Measurements from ENCODE around the gene MATCAP1. TPM values are rescaled to one million over a fixed set of nuclear protein-coding genes. Genes with fewer than 3 reads are reported as not detected.

The MATCAP1 gene
- polyA plus RNA-seq, 2 of the 4 experiments (the other 2 are of a cell fraction) = 7.5 to 20.8 TPM

- DNase-seq (ENCODE audit: low read depth in 1 of 2, low spot score in 1 of 2) = peak; percentile 72 to 79
- Histone ChIP-seq H3K4me1 (peaks cover 21% of the 10 kb centered on the region), H3K9me3 (no peaks in the 10 kb centered on the region), H3K27ac (peak overlapping the region in 1 of 2 experiments; percentile 44; a peak in 2 of 6 replicates), H3K4me2 (peak overlapping the region; percentile 83), H3K4me3 (no peak overlapping the region; the same call in 2 of the 3 replicates)
- ChIA-PET POLR2A (interaction anchor here (1.1 to 1.6 kb wide), 2 partner anchors 15 to 138 kb away, joined by 3 to 6 read pairs; partner anchors contain the start of gene NOL3), CTCF (interaction anchor here (0.6 to 16.0 kb wide), 71 partner anchors 13 to 388 kb away, joined by 3 to 314 read pairs (median 6); partner anchors contain the start of genes CBFB, CDH16, CES3 and CES4A)
- WGBS (ENCODE audit: missing lambda C conversion rate) = 42% methylated on average over 18 of the region's 74 CpGs
- ATAC-seq = peak; percentile 42 to 72; a peak in 5 of 6 replicates
- FAIRE-seq = no peak
- TF ChIP-seq POLR2AphosphoS2 (conservative IDR thresholded peaks at IDR 0.05; ENCODE audit: low read length) = no peak
- no peak for TF ChIP-seq JUNB (IDR thresholded peaks at IDR 0.05)
- TF ChIP-seq, protein P1, sequence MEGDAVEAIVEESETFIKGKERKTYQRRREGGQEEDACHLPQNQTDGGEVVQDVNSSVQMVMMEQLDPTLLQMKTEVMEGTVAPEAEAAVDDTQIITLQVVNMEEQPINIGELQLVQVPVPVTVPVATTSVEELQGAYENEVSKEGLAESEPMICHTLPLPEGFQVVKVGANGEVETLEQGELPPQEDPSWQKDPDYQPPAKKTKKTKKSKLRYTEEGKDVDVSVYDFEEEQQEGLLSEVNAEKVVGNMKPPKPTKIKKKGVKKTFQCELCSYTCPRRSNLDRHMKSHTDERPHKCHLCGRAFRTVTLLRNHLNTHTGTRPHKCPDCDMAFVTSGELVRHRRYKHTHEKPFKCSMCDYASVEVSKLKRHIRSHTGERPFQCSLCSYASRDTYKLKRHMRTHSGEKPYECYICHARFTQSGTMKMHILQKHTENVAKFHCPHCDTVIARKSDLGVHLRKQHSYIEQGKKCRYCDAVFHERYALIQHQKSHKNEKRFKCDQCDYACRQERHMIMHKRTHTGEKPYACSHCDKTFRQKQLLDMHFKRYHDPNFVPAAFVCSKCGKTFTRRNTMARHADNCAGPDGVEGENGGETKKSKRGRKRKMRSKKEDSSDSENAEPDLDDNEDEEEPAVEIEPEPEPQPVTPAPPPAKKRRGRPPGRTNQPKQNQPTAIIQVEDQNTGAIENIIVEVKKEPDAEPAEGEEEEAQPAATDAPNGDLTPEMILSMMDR (IDR thresholded peaks at IDR 0.05) = peak; percentile 94
- no peak for TF ChIP-seq CBX2 (IDR thresholded peaks at IDR 0.05; ENCODE audit: borderline replicate concordance, low read depth)
- no peak for TF ChIP-seq KDM1A (IDR thresholded peaks at IDR 0.05; ENCODE audit: low read depth)
- no peak for TF ChIP-seq RARB (CRISPR knock-in tag; IDR thresholded peaks at IDR 0.05)
- TF ChIP-seq, protein P2, sequence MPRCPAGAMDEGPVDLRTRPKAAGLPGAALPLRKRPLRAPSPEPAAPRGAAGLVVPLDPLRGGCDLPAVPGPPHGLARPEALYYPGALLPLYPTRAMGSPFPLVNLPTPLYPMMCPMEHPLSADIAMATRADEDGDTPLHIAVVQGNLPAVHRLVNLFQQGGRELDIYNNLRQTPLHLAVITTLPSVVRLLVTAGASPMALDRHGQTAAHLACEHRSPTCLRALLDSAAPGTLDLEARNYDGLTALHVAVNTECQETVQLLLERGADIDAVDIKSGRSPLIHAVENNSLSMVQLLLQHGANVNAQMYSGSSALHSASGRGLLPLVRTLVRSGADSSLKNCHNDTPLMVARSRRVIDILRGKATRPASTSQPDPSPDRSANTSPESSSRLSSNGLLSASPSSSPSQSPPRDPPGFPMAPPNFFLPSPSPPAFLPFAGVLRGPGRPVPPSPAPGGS (IDR thresholded peaks at IDR 0.05) = no peak
- no peak for TF ChIP-seq CHD2 (IDR thresholded peaks at IDR 0.05; ENCODE audit: low read length, partially characterized antibody)
- peak; percentile 91 for TF ChIP-seq SMC3 (IDR thresholded peaks at IDR 0.05)
- TF ChIP-seq REST (IDR thresholded peaks at IDR 0.05) = no peak
- TF ChIP-seq FOXS1 (CRISPR knock-in tag; IDR thresholded peaks at IDR 0.05) = no peak
- TF ChIP-seq, protein P3, sequence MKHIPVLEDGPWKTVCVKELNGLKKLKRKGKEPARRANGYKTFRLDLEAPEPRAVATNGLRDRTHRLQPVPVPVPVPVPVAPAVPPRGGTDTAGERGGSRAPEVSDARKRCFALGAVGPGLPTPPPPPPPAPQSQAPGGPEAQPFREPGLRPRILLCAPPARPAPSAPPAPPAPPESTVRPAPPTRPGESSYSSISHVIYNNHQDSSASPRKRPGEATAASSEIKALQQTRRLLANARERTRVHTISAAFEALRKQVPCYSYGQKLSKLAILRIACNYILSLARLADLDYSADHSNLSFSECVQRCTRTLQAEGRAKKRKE (CRISPR knock-in tag; IDR thresholded peaks at IDR 0.05; ENCODE audit: low read depth) = no peak
- TF ChIP-seq, protein P4, sequence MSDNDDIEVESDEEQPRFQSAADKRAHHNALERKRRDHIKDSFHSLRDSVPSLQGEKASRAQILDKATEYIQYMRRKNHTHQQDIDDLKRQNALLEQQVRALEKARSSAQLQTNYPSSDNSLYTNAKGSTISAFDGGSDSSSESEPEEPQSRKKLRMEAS (IDR thresholded peaks at IDR 0.05) = no peak; the same call in 1 of the 2 replicates
- no peak for TF ChIP-seq NFE2L2 (conservative IDR thresholded peaks at IDR 0.05; ENCODE audit: low read length)
- TF ChIP-seq, protein P5, sequence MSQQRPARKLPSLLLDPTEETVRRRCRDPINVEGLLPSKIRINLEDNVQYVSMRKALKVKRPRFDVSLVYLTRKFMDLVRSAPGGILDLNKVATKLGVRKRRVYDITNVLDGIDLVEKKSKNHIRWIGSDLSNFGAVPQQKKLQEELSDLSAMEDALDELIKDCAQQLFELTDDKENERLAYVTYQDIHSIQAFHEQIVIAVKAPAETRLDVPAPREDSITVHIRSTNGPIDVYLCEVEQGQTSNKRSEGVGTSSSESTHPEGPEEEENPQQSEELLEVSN (IDR thresholded peaks at IDR 0.05; ENCODE audit: borderline replicate concordance, low read depth) = peak; percentile 18; the same call in 1 of the 2 replicates
- TF ChIP-seq PHF8 (IDR thresholded peaks at IDR 0.05; ENCODE audit: borderline replicate concordance, low read depth) = no peak
- TF ChIP-seq MAFK (IDR thresholded peaks at IDR 0.05; ENCODE audit: partially characterized antibody) = no peak
- TF ChIP-seq RFX5 (IDR thresholded peaks at IDR 0.05) = no peak
- no peak for TF ChIP-seq FOSL2 (IDR thresholded peaks at IDR 0.05)
- no peak for TF ChIP-seq FOSL2 (CRISPR knock-in tag; IDR thresholded peaks at IDR 0.05)
- no peak for TF ChIP-seq HEYL (CRISPR knock-in tag; IDR thresholded peaks at IDR 0.05)
- peak; percentile 76 to 89 for TF ChIP-seq RAD21 (conservative IDR thresholded peaks at IDR 0.05 in 1 of 2, IDR thresholded peaks at IDR 0.05 in 1 of 2)
- no peak for TF ChIP-seq ZFP36 (IDR thresholded peaks at IDR 0.05; ENCODE audit: borderline replicate concordance, partially characterized antibody)
- TF ChIP-seq EHF (CRISPR knock-in tag; IDR thresholded peaks at IDR 0.05) = no peak
- TF ChIP-seq ELK1 (IDR thresholded peaks at IDR 0.05; ENCODE audit: low read depth, low read length) = no peak
- no peak for TF ChIP-seq CBX8 (IDR thresholded peaks at IDR 0.05)
- TF ChIP-seq CHD4 (IDR thresholded peaks at IDR 0.05; ENCODE audit: borderline replicate concordance) = no peak
- TF ChIP-seq HOXB5 (CRISPR knock-in tag; IDR thresholded peaks at IDR 0.05) = no peak
- TF ChIP-seq TP53 (CRISPR knock-in tag; IDR thresholded peaks at IDR 0.05) = peak; percentile 37; the same call in 1 of the 2 replicates
- no peak for TF ChIP-seq SREBF2 (IDR thresholded peaks at IDR 0.05)
Observed at GRCh38 chr16:67155295-67156142, 28.2 kb downstream of the MATCAP1 start.
